GM23338 (cell line): Measurements from ENCODE around the gene WHAMM. TPM values are rescaled to one million over a fixed set of nuclear protein-coding genes. Genes with fewer than 3 reads are reported as not detected.

Experiments used
- polyA plus RNA-seq: library from polyadenylated mRNA; unstranded; fragments of >200 nt; fragmentation: Nextera tagmentation; extraction: Ambion mirVana; gene quantifications from 2 replicates; pipeline ENCODE4 v1.2.1, GENCODE V29; 2016
- total RNA-seq: library from RNA; depleted of rRNA; stranded (reverse); fragments of >200 nt; shearing (Covaris generic); gene quantifications from 2 replicates; pipeline ENCODE4 v1.2.3, GENCODE V29; 2014; rRNA removed

The WHAMM gene
- total and polyA plus RNA-seq, 2 experiments from 2014 or later: 2.2 to 4.1 TPM

Other genes with a start within 250 kb of the WHAMM start
- 7.0 and 9.4 TPM in 2 replicates for gene CPEB1, start 162.3 kb upstream of the WHAMM start, total RNA-seq
- 4.1 and 5.2 TPM in 2 replicates for gene CPEB1, start 162.3 kb upstream of the WHAMM start, polyA plus RNA-seq
- 14.0 and 19.2 TPM in 2 replicates for gene AP3B2, start 99.8 kb upstream of the WHAMM start, total RNA-seq
- 9.5 and 9.8 TPM in 2 replicates for gene AP3B2, start 99.8 kb upstream of the WHAMM start, polyA plus RNA-seq
- gene FSD2, start 3.6 kb upstream of the WHAMM start, total RNA-seq: 0.08 TPM in 1 of 2 replicates, not detected in the other
- gene FSD2, start 3.6 kb upstream of the WHAMM start, polyA plus RNA-seq: 0.18 and 0.37 TPM in 2 replicates
- gene HOMER2, start 143.1 kb downstream of the WHAMM start, total RNA-seq: 23.9 and 30.9 TPM in 2 replicates
- 9.2 and 10.8 TPM in 2 replicates for gene HOMER2, start 143.1 kb downstream of the WHAMM start, polyA plus RNA-seq
- 27.4 and 29.2 TPM in 2 replicates for gene RAMAC, start 176.6 kb downstream of the WHAMM start, total RNA-seq
- gene RAMAC, start 176.6 kb downstream of the WHAMM start, polyA plus RNA-seq: 50.7 and 58.6 TPM in 2 replicates
- 4.0 and 7.3 TPM in 2 replicates for gene C15orf40, start 202.0 kb downstream of the WHAMM start, total RNA-seq
- gene C15orf40, start 202.0 kb downstream of the WHAMM start, polyA plus RNA-seq: 22.1 and 26.3 TPM in 2 replicates